ENCODE data around the gene CPNE4.
"Not testable (repeated sequence)": the region's sequence is repeated elsewhere in the genome, so short reads cannot be mapped to it uniquely, and the experiment has no call there.

CPNE4 gene

DNA sequence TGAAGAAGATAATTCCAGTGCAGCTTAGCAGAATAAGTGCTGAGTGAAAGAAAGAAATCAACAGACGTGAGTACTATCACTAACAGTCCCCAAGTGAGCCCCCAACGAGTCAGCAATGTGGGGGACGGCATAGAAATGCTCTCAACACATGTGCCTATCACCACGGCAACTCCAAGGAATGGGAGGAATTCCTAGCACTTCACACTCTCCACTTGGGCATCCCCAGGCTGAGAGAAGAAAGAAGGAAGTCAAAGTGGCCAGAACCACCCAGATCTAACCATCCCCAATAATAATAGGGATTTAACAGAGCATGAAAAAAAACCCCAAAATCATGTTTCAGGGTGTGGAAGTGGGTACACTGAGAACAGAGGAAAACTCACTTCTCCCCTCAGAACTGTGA lies 29.3 kb upstream of the CPNE4 start:
- DNase-seq (ENCODE audit: low read depth) = no peak
- TF ChIP-seq, protein P1, sequence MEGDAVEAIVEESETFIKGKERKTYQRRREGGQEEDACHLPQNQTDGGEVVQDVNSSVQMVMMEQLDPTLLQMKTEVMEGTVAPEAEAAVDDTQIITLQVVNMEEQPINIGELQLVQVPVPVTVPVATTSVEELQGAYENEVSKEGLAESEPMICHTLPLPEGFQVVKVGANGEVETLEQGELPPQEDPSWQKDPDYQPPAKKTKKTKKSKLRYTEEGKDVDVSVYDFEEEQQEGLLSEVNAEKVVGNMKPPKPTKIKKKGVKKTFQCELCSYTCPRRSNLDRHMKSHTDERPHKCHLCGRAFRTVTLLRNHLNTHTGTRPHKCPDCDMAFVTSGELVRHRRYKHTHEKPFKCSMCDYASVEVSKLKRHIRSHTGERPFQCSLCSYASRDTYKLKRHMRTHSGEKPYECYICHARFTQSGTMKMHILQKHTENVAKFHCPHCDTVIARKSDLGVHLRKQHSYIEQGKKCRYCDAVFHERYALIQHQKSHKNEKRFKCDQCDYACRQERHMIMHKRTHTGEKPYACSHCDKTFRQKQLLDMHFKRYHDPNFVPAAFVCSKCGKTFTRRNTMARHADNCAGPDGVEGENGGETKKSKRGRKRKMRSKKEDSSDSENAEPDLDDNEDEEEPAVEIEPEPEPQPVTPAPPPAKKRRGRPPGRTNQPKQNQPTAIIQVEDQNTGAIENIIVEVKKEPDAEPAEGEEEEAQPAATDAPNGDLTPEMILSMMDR (conservative IDR thresholded peaks at IDR 0.05; ENCODE audit: low read depth, low read length) = no peak

GRCh38 chr3:132062535-132062934 lies 27.7 kb upstream of the CPNE4 start:
- TF ChIP-seq, protein P1 (conservative IDR thresholded peaks at IDR 0.05; ENCODE audit: low read depth, low read length) = no peak
- DNase-seq (ENCODE audit: low read depth) = no peak
- H3K4me3 ChIP-seq (ENCODE audit: low read depth, low read length) = no peak overlapping the region

More for the DNA sequence above, 29.3 kb upstream of the CPNE4 start:
- no peak overlapping the region for H3K4me3 ChIP-seq (ENCODE audit: low read depth, low read length)

DNA sequence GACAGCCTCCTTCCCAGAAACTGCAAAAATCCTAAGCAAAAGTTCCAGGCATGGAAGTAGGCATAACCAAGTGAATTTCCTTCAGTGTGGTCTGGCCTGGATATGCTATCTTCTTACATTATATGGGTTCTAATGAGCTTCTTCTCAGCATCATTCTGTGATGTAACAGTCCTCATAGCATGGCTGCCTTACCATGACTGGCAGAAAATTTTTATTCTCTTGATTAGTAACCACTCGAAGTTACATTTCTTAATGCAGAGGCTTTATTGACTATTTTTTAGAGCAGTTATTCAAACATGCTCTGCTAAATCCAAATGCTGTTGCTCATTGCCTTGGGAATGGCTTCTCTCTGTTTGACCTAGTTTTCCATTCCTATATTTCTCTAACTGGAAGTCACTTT lies 21.1 kb upstream of the CPNE4 start:
- TF ChIP-seq, protein P1 (conservative IDR thresholded peaks at IDR 0.05; ENCODE audit: low read depth, low read length) = no peak
- no peak for DNase-seq (ENCODE audit: low read depth)
- H3K4me3 ChIP-seq (ENCODE audit: low read depth, low read length) = no peak overlapping the region

- DNase-seq (ENCODE audit: low read depth) = no peak
- TF ChIP-seq, protein P1 (conservative IDR thresholded peaks at IDR 0.05; ENCODE audit: low read depth, low read length) = no peak
Measured at GRCh38 chr3:132047209-132047608, 12.4 kb upstream of the CPNE4 start.

GRCh38 chr3:132044874-132045273 lies 10.1 kb upstream of the CPNE4 start:
- not testable (repeated sequence) for H3K4me3 ChIP-seq (ENCODE audit: low read depth, low read length); DNase-seq (ENCODE audit: low read depth)

More at GRCh38 chr3:132047209-132047608, 12.4 kb upstream of the CPNE4 start:
- no peak overlapping the region for H3K4me3 ChIP-seq (ENCODE audit: low read depth, low read length)

- H3K4me3 ChIP-seq (ENCODE audit: low read depth, low read length) = no peak overlapping the region
- no peak for DNase-seq (ENCODE audit: low read depth)
- TF ChIP-seq, protein P1 (conservative IDR thresholded peaks at IDR 0.05; ENCODE audit: low read depth, low read length) = no peak
Measured at GRCh38 chr3:132042681-132043080, 7.9 kb upstream of the CPNE4 start.

GRCh38 chr3:132038198-132038825 lies 3.5 kb upstream of the CPNE4 start:
- no peak overlapping the region for H3K4me3 ChIP-seq (ENCODE audit: low read depth, low read length)
- peak; percentile 71 for DNase-seq (ENCODE audit: low read depth)
- TF ChIP-seq, protein P1 (conservative IDR thresholded peaks at IDR 0.05; ENCODE audit: low read depth, low read length) = peak; percentile 76
